Neutrophil (primary cell): ENCODE data around the gene UBE2J2.

Experiments
- H3K27ac ChIP-seq: fragments of 200-600 bp; sonication (generic); 2 replicates; pipeline ENCODE4 v1.5.1; 2016; ENCODE audit warnings: mild to moderate bottlenecking, moderate library complexity
- H3K27me3 ChIP-seq: fragments of 200-600 bp; sonication (generic); 2 replicates; pipeline ENCODE4 v1.6.0; 2016; ENCODE audit warnings: mild to moderate bottlenecking
- H3K36me3 ChIP-seq: fragments of 200-600 bp; sonication (generic); 2 replicates; pipeline ENCODE4 v1.5.1; 2017
- H3K4me1 ChIP-seq, 2 experiments: fragments of 200-600 bp in 1 of 2; sonication (generic) in 1 of 2; 1 replicate in 1 of 2; 2 replicates in 1 of 2; pipeline versions ENCODE4 v1.5.1 to v1.6.1; 2013 to 2016; ENCODE audit warnings: low read depth in 1 of 2, low read length in 1 of 2, mild to moderate bottlenecking in 1 of 2, moderate library complexity in 1 of 2; ENCODE audit not compliant: control insufficient read depth in 1 of 2, insufficient read depth in 1 of 2
- H3K4me3 ChIP-seq, 2 experiments: fragments of 200-600 bp in 1 of 2; sonication (generic) in 1 of 2; 1 replicate in 1 of 2; 2 replicates in 1 of 2; pipeline ENCODE4 v1.5.1; 2013 to 2016; ENCODE audit warnings: low read depth in 1 of 2, low read length in 1 of 2, mild to moderate bottlenecking in 1 of 2, moderate library complexity in 1 of 2
- H3K9me3 ChIP-seq: fragments of 200-600 bp; sonication (generic); 2 replicates; pipeline ENCODE4 v1.5.1; 2016
- TF ChIP-seq, protein P1 (sequence below): fragments of 200-600 bp; sonication (generic); IDR thresholded peaks from 2 replicates; pipeline ENCODE4 v1.5.1; 2016; ENCODE audit warnings: antibody characterized with exemption

UBE2J2 gene

DNA sequence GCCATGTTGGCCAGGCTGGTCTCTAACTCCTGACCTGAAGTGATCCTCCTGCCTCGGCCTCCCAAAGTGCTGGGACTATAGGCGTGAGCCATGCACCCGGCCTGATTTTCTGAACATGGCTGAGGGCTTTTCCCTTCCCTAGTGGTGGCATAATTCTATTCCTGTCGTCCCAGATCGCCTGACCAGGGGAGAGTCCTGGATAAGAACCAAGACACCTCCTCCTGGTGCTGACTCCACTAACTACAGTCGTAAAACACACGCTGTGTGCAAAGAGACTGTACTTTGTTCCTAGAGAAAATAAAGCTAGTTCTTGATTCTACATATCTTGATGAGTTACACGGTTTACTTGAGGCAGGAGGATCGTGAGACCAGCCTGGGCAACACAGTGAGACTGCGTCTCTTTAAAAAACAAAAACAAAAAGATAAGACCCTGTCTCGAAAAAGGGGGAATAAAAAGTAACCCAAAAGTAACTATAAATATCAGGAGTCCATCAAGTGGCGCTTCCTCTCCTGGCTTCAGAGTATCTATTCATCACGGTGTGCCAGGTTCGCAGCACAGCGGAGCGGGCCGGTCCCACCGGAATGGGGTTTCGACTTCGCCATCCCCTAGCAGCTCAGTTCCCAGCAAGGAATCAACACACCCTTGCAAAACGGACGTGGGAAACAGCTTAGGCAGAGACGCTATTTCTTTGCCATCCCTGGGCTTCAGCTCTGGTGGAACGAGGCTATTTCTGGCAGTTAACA, 42.8 kb downstream of the UBE2J2 start:
- TF ChIP-seq, protein P1, sequence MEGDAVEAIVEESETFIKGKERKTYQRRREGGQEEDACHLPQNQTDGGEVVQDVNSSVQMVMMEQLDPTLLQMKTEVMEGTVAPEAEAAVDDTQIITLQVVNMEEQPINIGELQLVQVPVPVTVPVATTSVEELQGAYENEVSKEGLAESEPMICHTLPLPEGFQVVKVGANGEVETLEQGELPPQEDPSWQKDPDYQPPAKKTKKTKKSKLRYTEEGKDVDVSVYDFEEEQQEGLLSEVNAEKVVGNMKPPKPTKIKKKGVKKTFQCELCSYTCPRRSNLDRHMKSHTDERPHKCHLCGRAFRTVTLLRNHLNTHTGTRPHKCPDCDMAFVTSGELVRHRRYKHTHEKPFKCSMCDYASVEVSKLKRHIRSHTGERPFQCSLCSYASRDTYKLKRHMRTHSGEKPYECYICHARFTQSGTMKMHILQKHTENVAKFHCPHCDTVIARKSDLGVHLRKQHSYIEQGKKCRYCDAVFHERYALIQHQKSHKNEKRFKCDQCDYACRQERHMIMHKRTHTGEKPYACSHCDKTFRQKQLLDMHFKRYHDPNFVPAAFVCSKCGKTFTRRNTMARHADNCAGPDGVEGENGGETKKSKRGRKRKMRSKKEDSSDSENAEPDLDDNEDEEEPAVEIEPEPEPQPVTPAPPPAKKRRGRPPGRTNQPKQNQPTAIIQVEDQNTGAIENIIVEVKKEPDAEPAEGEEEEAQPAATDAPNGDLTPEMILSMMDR = no peak
- H3K4me3 ChIP-seq = peak overlapping the region; percentile 80 to 95
- no peaks in the 10 kb centered on the region for H3K9me3 ChIP-seq
- peaks cover 22 to 27% of the 10 kb centered on the region in 2 experiments for H3K4me1 ChIP-seq
- peaks cover 33% of the 10 kb centered on the region for H3K36me3 ChIP-seq
- no peaks in the 10 kb centered on the region for H3K27me3 ChIP-seq
- peak overlapping the region; percentile 85 for H3K27ac ChIP-seq

DNA sequence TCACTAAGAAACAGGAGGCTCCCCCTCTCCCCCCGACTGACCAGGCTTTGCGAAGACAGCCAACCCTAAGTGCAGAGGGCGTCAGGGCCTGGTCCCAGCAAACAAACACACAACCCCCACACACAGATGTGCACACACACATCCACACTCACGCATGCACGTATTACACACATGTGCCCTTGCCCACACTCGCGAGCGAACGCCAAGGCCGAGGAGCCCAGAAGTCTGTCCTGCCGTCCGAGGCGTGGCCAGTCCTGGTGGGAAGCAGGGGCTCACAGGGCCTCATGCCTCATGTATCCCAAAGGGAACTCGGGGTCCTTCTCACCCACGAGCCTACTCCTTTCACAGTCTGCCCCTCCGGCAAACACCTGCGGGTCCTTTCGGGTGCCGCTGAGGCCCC, 43.9 kb downstream of the UBE2J2 start:
- Histone ChIP-seq H3K4me1 (peaks cover 22 to 27% of the 10 kb centered on the region in 2 experiments), H3K27ac (no peak overlapping the region), H3K4me3 (no peak overlapping the region), H3K36me3 (peaks cover 44% of the 10 kb centered on the region), H3K9me3 (no peaks in the 10 kb centered on the region), H3K27me3 (no peaks in the 10 kb centered on the region)
- TF ChIP-seq, protein P1 = no peak

- Histone ChIP-seq H3K4me3 (no peak overlapping the region), H3K4me1 (peaks cover 22 to 27% of the 10 kb centered on the region in 2 experiments), H3K9me3 (no peaks in the 10 kb centered on the region), H3K27ac (no peak overlapping the region), H3K36me3 (peaks cover 54% of the 10 kb centered on the region), H3K27me3 (no peaks in the 10 kb centered on the region)
- TF ChIP-seq, protein P1 = no peak
Observed at GRCh38 chr1:1228596-1229321, 44.9 kb downstream of the UBE2J2 start.

- H3K9me3 ChIP-seq = no peaks in the 10 kb centered on the region
- H3K36me3 ChIP-seq = peaks cover 60% of the 10 kb centered on the region
- no peak overlapping the region for H3K27ac ChIP-seq
- H3K27me3 ChIP-seq = no peaks in the 10 kb centered on the region
- H3K4me1 ChIP-seq = peaks cover 22 to 27% of the 10 kb centered on the region in 2 experiments
- TF ChIP-seq, protein P1 = no peak
- H3K4me3 ChIP-seq = no peak overlapping the region
Observed at GRCh38 chr1:1228187-1228586, 45.5 kb downstream of the UBE2J2 start.

DNA sequence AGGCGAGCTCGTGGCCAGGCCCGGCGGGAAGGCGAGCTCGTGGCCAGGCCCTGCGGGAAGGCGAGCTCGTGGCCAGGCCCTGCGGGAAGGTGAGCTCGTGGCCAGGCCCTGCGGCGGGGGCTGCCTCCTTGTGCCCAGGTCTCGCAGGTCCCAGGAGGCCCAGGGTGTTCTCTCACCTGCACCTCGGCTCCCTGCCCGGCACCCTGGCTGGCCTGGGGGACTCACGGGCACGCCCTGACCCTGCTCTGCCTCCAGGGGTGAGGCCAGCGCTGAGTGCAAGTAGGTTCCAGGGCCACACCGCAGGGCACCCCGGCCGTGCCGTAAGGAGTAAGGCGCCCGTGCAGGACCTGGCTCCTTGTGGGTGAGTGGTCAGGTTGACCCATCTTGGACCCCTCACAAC, 46.3 kb downstream of the UBE2J2 start:
- TF ChIP-seq, protein P1 = no peak
- H3K27ac ChIP-seq = no peak overlapping the region
- no peaks in the 10 kb centered on the region for H3K9me3 ChIP-seq
- peaks cover 16 to 20% of the 10 kb centered on the region in 2 experiments for H3K4me1 ChIP-seq
- H3K4me3 ChIP-seq = no peak overlapping the region
- peaks cover 68% of the 10 kb centered on the region for H3K36me3 ChIP-seq
- no peaks in the 10 kb centered on the region for H3K27me3 ChIP-seq
